Thoracic aorta (tissue), 2 donors: ENCODE results near the gene DHFR2. TPM values are rescaled to one million over a fixed set of nuclear protein-coding genes. Genes with fewer than 3 reads are reported as not detected.

ENCODE experiments used
- ATAC-seq: fragments of 150-250 bp; one replicate; pipeline ENCODE4 v1.8.0; 2017; ENCODE audit warnings: low read depth; ENCODE audit not compliant: insufficient number of reproducible peaks, low FRiP score
- DNase-seq: peaks from one replicate; pipeline ENCODE4 v3.0.0-alpha.2; 2020; ENCODE audit warnings: low spot score
- H3K27ac ChIP-seq, 2 donors: fragments of 200-600 bp; sonication (generic); 1 replicate in 1 of 2; 2 replicates in 1 of 2; pipeline ENCODE4 v1.5.1; 2016; ENCODE audit warnings: mild to moderate bottlenecking in 2 of 2, moderate library complexity in 2 of 2
- H3K27me3 ChIP-seq: fragments of 200-600 bp; sonication (generic); replicated peaks from 2 replicates; pipeline ENCODE4 v1.6.0; 2016; ENCODE audit warnings: mild to moderate bottlenecking; ENCODE audit not compliant: insufficient read depth
- H3K36me3 ChIP-seq: fragments of 200-600 bp; sonication (generic); one replicate; pipeline ENCODE4 v1.5.1; 2016
- H3K4me1 ChIP-seq, 2 donors: fragments of 200-600 bp; sonication (generic); 1 replicate in 1 of 2; 2 replicates in 1 of 2; pipeline versions ENCODE4 v1.5.1 to v1.6.0; 2016; ENCODE audit warnings: low read depth in 2 of 2, mild to moderate bottlenecking in 1 of 2; ENCODE audit not compliant: control insufficient read depth in 1 of 2
- H3K4me3 ChIP-seq: fragments of 200-600 bp; sonication (generic); 2 replicates; pipeline ENCODE4 v1.5.1; 2016; ENCODE audit warnings: mild to moderate bottlenecking
- H3K9me3 ChIP-seq: fragments of 200-600 bp; sonication (generic); 2 replicates; pipeline ENCODE4 v1.5.1; 2016
- total RNA-seq, 2 donors: library from RNA; depleted of rRNA; stranded (reverse); fragments of >200 nt; gene quantifications; one replicate each; pipeline versions ENCODE4 v1.1.0 to v1.2.3, GENCODE V29; 2016
- TF ChIP-seq, protein P1 (sequence below): fragments of 200-600 bp; sonication (generic); IDR thresholded peaks from one replicate; pipeline ENCODE4 v1.5.1; 2019; ENCODE audit warnings: antibody characterized with exemption

The DHFR2 gene
- total RNA-seq, 2 donors from 2014 or later = 4.5 to 8.0 TPM

DNA sequence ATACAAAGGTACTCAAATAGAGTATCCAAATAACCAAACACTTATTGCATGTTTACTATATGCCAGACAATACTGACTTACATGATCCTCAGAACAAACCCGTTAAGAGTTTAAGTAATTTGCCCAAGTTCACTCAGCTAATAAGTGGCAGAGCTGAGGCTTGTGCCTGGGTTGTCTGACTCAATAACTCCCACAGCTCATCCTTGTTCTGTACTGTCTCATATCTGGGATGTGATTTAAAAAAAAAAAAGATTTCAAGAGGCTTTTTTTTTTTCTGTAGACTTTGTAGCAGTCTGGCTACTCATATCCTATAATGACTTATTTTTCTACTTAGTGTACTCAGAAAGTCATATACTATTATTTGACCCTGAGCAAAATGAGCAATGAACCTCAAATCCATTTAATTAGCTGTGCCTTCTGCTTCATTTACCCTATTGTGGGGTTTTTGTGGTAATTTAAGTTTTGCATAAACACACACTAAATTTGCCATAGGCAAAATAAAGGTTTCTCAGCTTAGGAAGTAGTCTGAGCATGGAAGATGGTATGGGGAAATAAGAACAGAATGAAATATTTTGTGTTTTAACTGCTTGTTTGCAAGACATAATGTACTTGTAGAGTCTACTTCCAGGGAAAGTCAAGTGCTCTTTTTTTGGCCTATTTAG lies 3.2 kb upstream of the DHFR2 start:
- ATAC-seq = no peak

DNA sequence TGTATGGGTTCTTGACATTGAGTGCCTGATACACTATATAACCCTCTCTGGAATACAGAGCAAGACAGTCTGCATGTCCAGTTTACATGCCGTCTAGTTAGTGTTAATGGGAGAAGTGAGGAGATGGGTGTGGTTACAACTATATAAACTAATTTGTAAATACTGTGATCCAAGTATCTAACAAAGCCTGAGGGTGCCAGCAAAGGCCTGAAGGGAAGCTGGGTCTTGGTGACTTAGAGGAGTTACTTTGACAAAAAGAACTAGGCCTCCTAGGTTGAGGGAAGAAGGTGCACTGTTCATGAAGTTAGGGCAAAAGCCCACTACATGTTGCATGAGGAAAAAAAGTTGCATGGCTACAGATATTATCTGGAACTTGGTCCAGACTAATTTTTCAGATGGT lies 2.4 kb upstream of the DHFR2 start:
- Histone ChIP-seq H3K9me3 (no peaks in the 10 kb centered on the region), H3K27me3 (no peaks in the 10 kb centered on the region), H3K4me1 (peaks cover 22 to 36% of the 10 kb centered on the region in 2 donors), H3K4me3 (no peak overlapping the region), H3K36me3 (no peaks in the 10 kb centered on the region), H3K27ac (no peak overlapping the region)
- ATAC-seq (no peak), DNase-seq (no peak)
- TF ChIP-seq, protein P1, sequence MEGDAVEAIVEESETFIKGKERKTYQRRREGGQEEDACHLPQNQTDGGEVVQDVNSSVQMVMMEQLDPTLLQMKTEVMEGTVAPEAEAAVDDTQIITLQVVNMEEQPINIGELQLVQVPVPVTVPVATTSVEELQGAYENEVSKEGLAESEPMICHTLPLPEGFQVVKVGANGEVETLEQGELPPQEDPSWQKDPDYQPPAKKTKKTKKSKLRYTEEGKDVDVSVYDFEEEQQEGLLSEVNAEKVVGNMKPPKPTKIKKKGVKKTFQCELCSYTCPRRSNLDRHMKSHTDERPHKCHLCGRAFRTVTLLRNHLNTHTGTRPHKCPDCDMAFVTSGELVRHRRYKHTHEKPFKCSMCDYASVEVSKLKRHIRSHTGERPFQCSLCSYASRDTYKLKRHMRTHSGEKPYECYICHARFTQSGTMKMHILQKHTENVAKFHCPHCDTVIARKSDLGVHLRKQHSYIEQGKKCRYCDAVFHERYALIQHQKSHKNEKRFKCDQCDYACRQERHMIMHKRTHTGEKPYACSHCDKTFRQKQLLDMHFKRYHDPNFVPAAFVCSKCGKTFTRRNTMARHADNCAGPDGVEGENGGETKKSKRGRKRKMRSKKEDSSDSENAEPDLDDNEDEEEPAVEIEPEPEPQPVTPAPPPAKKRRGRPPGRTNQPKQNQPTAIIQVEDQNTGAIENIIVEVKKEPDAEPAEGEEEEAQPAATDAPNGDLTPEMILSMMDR = no peak

More for the DNA sequence above, 3.2 kb upstream of the DHFR2 start:
- Histone ChIP-seq H3K4me1 (peaks cover 22 to 36% of the 10 kb centered on the region in 2 donors), H3K27me3 (no peaks in the 10 kb centered on the region), H3K4me3 (no peak overlapping the region), H3K36me3 (no peaks in the 10 kb centered on the region), H3K27ac (no peak overlapping the region), H3K9me3 (no peaks in the 10 kb centered on the region)
- TF ChIP-seq, protein P1 = no peak
- no peak for DNase-seq

DNA sequence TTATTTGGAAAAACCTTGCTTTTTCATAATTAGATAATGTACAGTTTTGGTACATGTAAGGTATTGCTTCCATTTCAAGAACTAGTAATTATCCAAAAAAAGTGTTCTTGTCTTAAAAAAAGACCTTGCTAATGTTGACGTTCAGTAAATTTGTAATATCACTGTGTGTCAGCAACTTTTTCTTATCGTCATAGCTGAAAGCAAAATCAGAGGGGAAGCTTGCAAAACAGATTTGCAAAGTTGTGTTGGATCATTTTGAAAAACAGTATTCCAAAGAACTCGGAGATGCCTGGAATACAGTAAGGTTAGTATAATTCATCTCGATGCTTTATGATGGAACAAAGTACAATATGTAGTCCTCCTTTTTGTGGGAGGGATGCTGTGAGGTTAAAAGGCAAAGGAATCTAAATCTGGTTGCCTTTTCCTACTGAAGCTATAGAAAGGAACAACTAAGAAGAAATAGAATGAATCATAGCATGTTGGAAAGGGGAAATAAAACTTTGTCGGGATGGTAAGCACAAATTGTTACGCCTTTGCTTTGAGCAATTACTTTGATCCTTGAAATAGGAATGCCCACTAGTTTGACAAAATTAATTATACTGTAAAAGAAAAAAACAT lies 1.6 kb upstream of the DHFR2 start:
- H3K4me3 ChIP-seq = peak overlapping the region; percentile 84
- no peak for ATAC-seq

DNA sequence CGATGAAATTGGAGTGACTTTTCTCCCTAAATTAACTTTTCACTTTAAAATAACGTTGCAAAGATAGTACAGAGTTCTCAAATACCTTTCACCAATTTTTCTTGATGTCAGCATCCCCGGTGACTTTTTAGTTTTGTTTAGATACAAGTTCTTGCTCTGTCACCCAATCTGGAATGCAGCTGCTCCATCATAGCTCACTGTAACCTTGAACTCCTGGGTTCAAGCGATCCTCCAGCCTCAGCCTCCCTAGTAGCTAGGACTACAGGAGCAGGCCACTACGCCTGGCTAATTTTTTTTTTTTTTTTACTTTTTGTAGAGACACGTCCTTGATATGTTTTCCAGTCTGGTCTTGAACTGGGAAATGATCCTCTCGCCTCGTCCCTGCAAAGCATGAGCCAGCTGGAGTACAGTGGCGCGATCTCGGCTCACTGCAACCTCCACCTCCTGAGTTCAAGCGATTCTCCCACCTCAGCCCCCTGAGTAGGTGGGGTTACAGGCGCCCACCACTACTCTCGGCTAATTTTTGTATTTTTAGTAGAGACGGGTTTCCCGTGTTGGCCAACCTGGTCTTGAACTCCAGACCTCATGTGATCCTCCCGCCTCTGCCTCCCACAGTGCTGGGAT lies 892 bp upstream of the DHFR2 start:
- ATAC-seq = no peak
- Histone ChIP-seq H3K4me1 (peaks cover 18 to 33% of the 10 kb centered on the region in 2 donors), H3K9me3 (no peaks in the 10 kb centered on the region), H3K36me3 (no peaks in the 10 kb centered on the region), H3K27me3 (no peaks in the 10 kb centered on the region), H3K4me3 (peak overlapping the region; percentile 84), H3K27ac (peak overlapping the region; percentile 91 to 97)
- no peak for DNase-seq
- TF ChIP-seq, protein P1 = no peak

More for the DNA sequence above, 1.6 kb upstream of the DHFR2 start:
- H3K4me1 ChIP-seq = peaks cover 22 to 36% of the 10 kb centered on the region in 2 donors
- DNase-seq = no peak
- H3K27me3 ChIP-seq = no peaks in the 10 kb centered on the region
- H3K36me3 ChIP-seq = no peaks in the 10 kb centered on the region
- peak overlapping the region in 1 of 2 donors; percentile 91 for H3K27ac ChIP-seq
- no peaks in the 10 kb centered on the region for H3K9me3 ChIP-seq
- TF ChIP-seq, protein P1 = no peak

DNA sequence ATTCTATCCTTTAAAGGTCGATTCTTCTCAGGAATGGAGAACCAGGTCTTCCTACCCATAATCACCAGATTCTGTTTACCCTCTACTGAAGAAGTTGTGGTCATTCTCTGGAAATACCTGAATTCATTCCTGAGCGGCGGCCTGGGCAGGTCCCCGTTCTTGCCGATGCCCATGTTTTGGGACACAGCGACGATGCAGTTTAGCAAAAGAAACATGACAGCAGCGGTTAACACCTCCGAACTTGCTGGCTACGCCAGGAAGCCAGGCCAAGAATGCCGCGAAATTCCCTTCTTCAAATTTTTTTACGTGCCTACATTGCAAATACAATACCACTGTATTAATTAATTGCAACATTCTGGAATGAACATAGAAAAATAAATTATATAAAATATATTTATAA lies 1.4 kb downstream of the DHFR2 start:
- no peak for DNase-seq
- no peak for ATAC-seq
- Histone ChIP-seq H3K27me3 (no peaks in the 10 kb centered on the region), H3K36me3 (no peaks in the 10 kb centered on the region), H3K4me1 (peaks cover 18 to 30% of the 10 kb centered on the region in 2 donors), H3K4me3 (no peak overlapping the region), H3K9me3 (no peaks in the 10 kb centered on the region), H3K27ac (no peak overlapping the region)
- TF ChIP-seq, protein P1 = no peak
